Pancreas (tissue), 10 donors: ENCODE measurements around the gene IAPP. TPM values are rescaled to one million over a fixed set of nuclear protein-coding genes. Genes with fewer than 3 reads are reported as not detected.
A peak's percentile ranks its signal among the peaks of the same experiment; 100 is the strongest.

Experiments
- ATAC-seq, 4 donors: fragments of 200-7000 bp; cut with Tn5 transposase; one replicate each; pipeline versions ENCODE4 v1.8.0 to v1.9.1; 2020; ENCODE audit warnings: mild to moderate bottlenecking in 4 of 4, moderate library complexity in 4 of 4
- DNase-seq, 6 donors: peaks; one replicate each; pipeline ENCODE4 v3.0.0-alpha.2; 2020
- FAIRE-seq: peaks from 2 replicates; lab custom pipeline; 2012; peaks lifted over from hg19 to GRCh38; lab: Jason Lieb, UNC
- H3K27ac ChIP-seq, 4 donors: fragments of 200-600 bp; sonication (generic); 1 replicate in 3 of 4; 2 replicates in 1 of 4; pipeline versions ENCODE4 v1.5.0 to v1.8.0; 2020
- H3K27me3 ChIP-seq, 4 donors: fragments of 200-600 bp; one replicate each; pipeline ENCODE4 v1.8.0; 2021
- H3K36me3 ChIP-seq, 3 donors: fragments of 200-600 bp; sonication (generic) in 1 of 3; one replicate each; pipeline versions ENCODE4 v1.5.0 to v1.8.0; 2020 to 2021
- H3K4me1 ChIP-seq, 3 donors: fragments of 200-600 bp; one replicate each; pipeline ENCODE4 v1.8.0; 2021
- H3K4me3 ChIP-seq, 4 donors: fragments of 200-600 bp; sonication (generic) in 2 of 4; one replicate each; pipeline versions ENCODE4 v1.5.0 to v1.8.0; 2020 to 2021
- H3K9me3 ChIP-seq, 4 donors: fragments of 200-600 bp; one replicate each; pipeline ENCODE4 v1.8.0; 2021
- WGBS, 2 donors: extraction: QIAGEN DNeasy Blood & Tissue Kit; methylation state at CpG; one replicate each; pipeline ENCODE4 v1.1.7; 2013; 5-methylcytosine and 5-hydroxymethylcytosine counted together
- intact Hi-C, 3 donors: fragments of 100-400 bp; cut with DNase I; formaldehyde crosslinking; loops; one replicate each; pipeline versions ENCODE4 v1.11.1 to v1.14.2; 2022
- polyA plus RNA-seq, 2 donors: library from polyadenylated mRNA; stranded (reverse); fragments of 200-250 nt; gene quantifications; one replicate each; pipeline ENCODE4 v1.2.3, GENCODE V29; 2013
- total RNA-seq, 6 donors: library from RNA; stranded (reverse); fragmentation: NEBNext Ultra II Directional in 4 of 6; extraction: Animal tissue kit (Norgen Biotek cat#: 25700) in 4 of 6; gene quantifications; one replicate each; pipeline versions ENCODE4 v1.2.1 to v1.2.4, GENCODE V29; 2021 to 2023
- TF ChIP-seq, protein P1 (sequence below), 4 donors: fragments of 200-600 bp; sonication (generic) in 3 of 4; IDR thresholded peaks; one replicate each; pipeline versions ENCODE4 v1.5.0 to v1.8.0; 2021; ENCODE audit warnings: antibody characterized with exemption in 4 of 4
- donor health status: healthy with polysubstance abuse.
- donor health status: DM: no; HTN: no; CAD: no; lungs with moderate emphysema.
- donor health status: DM: no; HTN: no; CAD: no.
- donor health status: control.
- donor health status: control.
- donor health status: Bipolar disorder and iron deficiency.
- donor health status: DM: yes; HTN: yes; CAD: no.
- donor health status: DM: no; HTN: no; CAD: no.
- donor health status: DM: no; HTN: no; CAD: no.
- donor health status: DM: yes; HTN: yes; CAD: no.

The IAPP gene
- total and polyA plus RNA-seq, 8 donors = 2.2 to 1,679 (median 83.0) TPM

- TF ChIP-seq, protein P1, sequence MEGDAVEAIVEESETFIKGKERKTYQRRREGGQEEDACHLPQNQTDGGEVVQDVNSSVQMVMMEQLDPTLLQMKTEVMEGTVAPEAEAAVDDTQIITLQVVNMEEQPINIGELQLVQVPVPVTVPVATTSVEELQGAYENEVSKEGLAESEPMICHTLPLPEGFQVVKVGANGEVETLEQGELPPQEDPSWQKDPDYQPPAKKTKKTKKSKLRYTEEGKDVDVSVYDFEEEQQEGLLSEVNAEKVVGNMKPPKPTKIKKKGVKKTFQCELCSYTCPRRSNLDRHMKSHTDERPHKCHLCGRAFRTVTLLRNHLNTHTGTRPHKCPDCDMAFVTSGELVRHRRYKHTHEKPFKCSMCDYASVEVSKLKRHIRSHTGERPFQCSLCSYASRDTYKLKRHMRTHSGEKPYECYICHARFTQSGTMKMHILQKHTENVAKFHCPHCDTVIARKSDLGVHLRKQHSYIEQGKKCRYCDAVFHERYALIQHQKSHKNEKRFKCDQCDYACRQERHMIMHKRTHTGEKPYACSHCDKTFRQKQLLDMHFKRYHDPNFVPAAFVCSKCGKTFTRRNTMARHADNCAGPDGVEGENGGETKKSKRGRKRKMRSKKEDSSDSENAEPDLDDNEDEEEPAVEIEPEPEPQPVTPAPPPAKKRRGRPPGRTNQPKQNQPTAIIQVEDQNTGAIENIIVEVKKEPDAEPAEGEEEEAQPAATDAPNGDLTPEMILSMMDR (IDR thresholded peaks at IDR 0.05) = no peak
- DNase-seq (no peak), FAIRE-seq (no peak), ATAC-seq (no peak)
- no peak overlapping the region for H3K27ac ChIP-seq
- no peaks in the 10 kb centered on the region for H3K9me3 ChIP-seq
- 70 to 77% methylated on average over 6 of the region's 6 CpGs for WGBS, 2 donors
- no peaks in the 10 kb centered on the region for H3K4me1 ChIP-seq
- H3K4me3 ChIP-seq = no peak overlapping the region
- no peaks in the 10 kb centered on the region for H3K36me3 ChIP-seq
- no peaks in the 10 kb centered on the region for H3K27me3 ChIP-seq
- intact Hi-C loops = no loop called here
Observed at GRCh38 chr12:21340403-21340802, 32.3 kb upstream of the IAPP start.

- WGBS, 2 donors = 62 to 76% methylated on average over 4 of the region's 4 CpGs
- Histone ChIP-seq H3K27ac (no peak overlapping the region), H3K4me3 (no peak overlapping the region), H3K4me1 (no peaks in the 10 kb centered on the region), H3K36me3 (no peaks in the 10 kb centered on the region), H3K9me3 (no peaks in the 10 kb centered on the region), H3K27me3 (no peaks in the 10 kb centered on the region)
- TF ChIP-seq, protein P1 (IDR thresholded peaks at IDR 0.05) = no peak
- FAIRE-seq (no peak), ATAC-seq (no peak), DNase-seq (no peak)
- intact Hi-C loops = no loop called here
Observed at GRCh38 chr12:21341769-21342168, 30.9 kb upstream of the IAPP start.

GRCh38 chr12:21343636-21344035 is 29.1 kb upstream of the IAPP start:
- H3K4me3 ChIP-seq = no peak overlapping the region
- intact Hi-C loops = no loop called here
- DNase-seq (no peak), ATAC-seq (no peak), FAIRE-seq (no peak)
- H3K9me3 ChIP-seq = no peaks in the 10 kb centered on the region
- H3K27ac ChIP-seq = no peak overlapping the region
- no peaks in the 10 kb centered on the region for H3K4me1 ChIP-seq
- TF ChIP-seq, protein P1 (IDR thresholded peaks at IDR 0.05) = no peak
- no peaks in the 10 kb centered on the region for H3K36me3 ChIP-seq
- H3K27me3 ChIP-seq = no peaks in the 10 kb centered on the region

- WGBS, 2 donors = 21 to 47% methylated on average over 1 of the region's 1 CpG
- TF ChIP-seq, protein P1 (IDR thresholded peaks at IDR 0.05) = no peak
- intact Hi-C loops = no loop called here
- H3K27ac ChIP-seq = no peak overlapping the region
- H3K9me3 ChIP-seq = no peaks in the 10 kb centered on the region
- no peaks in the 10 kb centered on the region for H3K27me3 ChIP-seq
- ATAC-seq (no peak), DNase-seq (no peak), FAIRE-seq (no peak)
- no peaks in the 10 kb centered on the region for H3K4me1 ChIP-seq
- H3K36me3 ChIP-seq = no peaks in the 10 kb centered on the region
- no peak overlapping the region for H3K4me3 ChIP-seq
Observed at GRCh38 chr12:21346542-21347205, 26.0 kb upstream of the IAPP start.

DNA sequence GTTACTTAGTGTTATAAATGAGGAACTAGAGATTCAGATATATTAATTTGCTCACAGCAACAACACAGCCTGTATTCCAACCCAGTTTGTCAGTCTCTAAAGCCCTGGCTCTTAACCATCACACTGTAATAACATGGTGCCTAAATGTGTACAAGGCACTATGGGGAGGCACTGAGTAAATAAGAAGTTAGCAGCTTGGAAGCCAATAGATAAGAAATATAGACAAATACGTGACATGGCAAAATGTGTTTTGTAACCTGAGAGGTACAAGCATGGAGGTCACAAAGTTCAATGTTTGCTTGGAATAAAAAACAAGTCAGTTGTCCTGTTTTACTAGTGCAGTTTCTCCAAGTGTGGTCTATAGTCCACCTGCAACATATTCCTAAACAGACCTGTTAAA is 21.7 kb upstream of the IAPP start:
- H3K27ac ChIP-seq = no peak overlapping the region
- no peak for FAIRE-seq
- peak; percentile 72 to 93 (median 79) for ATAC-seq
- intact Hi-C loops = no loop called here
- H3K9me3 ChIP-seq = no peaks in the 10 kb centered on the region
- H3K27me3 ChIP-seq = no peaks in the 10 kb centered on the region
- TF ChIP-seq, protein P1 (IDR thresholded peaks at IDR 0.05) = no peak
- H3K36me3 ChIP-seq = no peaks in the 10 kb centered on the region
- no peaks in the 10 kb centered on the region for H3K4me1 ChIP-seq
- 10 to 15% methylated on average over 1 of the region's 1 CpG for WGBS, 2 donors
- DNase-seq = no peak
- H3K4me3 ChIP-seq = no peak overlapping the region
